NCI-H146 (cell line): ENCODE results near the gene MCF2L2.

Experiments used
- DNase-seq: peaks from one replicate; lab custom pipeline; 2025; lab: John Stamatoyannopoulos, UW

Gene MCF2L2

DNA sequence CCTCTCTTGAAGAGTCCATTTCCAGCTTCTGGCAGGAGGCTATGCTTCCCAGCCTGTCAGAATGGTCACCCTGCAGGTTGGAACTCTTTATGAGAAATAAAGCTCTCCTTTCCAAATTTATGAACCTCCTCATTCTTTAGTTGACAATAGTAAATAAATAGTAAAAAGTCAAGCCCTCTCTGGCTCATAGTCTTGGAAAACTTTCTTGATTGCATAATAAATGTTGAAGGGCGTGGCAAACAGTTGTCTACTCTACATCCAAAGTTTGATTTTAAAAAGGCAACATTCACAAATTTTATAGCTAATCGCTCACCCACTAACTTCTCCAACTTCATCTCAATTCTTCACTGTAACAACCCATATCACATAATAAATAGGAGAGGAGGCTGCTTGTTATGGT lies 58.8 kb downstream of the MCF2L2 start:
- no peak for DNase-seq

- no peak for DNase-seq
Measured at GRCh38 chr3:183369117-183369516, 59.3 kb downstream of the MCF2L2 start.

DNA sequence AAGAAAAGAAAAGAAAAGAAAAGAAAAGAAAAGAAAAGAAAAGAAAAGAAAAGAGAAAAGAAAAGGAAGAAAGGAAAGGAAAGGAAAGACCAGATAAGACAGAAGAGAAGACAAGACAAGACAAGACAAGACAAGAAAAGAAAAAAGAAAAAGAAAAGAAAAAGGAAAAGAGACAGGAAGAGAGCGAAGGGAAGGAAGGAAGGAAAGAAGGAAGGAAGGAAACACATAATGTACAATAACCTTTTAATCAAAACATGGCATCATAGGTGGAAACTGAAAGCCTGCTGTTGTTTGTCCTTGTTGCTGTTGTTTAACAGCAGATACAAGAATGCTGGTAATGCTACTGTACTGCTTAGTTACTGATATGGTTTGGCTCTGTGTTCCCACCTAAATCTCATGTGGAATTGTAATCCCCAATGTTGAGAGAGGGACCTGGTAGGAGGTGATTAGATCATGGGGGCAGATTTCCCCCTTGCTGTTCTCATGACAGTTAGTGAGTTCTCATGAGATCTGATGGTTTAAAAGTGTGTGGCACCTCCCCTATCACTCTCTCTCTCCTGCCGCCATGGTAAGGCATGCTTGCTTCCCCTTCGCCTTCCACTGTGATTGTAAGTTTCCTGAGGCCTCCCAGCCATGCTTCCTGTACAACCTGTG lies 67.3 kb downstream of the MCF2L2 start:
- no peak for DNase-seq

DNA sequence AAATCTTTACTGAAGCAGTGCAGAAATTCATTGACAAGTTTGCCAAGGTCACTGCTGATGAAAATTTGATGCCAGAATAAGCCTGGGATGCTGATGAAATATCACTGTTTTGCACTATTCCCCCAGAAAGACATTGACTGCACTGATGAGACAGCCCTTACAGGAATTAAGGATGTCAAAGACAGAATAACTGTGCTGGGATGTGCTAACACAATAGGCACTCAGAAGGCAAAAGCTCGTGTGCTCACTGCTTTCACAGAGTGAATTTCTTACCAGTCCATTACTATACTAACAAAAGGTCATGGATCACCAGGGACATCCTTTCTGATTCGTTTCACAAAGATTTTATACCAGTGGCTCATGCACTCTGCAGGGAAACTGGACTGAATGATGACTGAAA lies 69.4 kb downstream of the MCF2L2 start:
- no peak for DNase-seq

GRCh38 chr3:183357564-183358079 lies 70.8 kb downstream of the MCF2L2 start:
- no peak for DNase-seq

- DNase-seq, result no peak
Measured at GRCh38 chr3:183356920-183357319, 71.5 kb downstream of the MCF2L2 start.

DNA sequence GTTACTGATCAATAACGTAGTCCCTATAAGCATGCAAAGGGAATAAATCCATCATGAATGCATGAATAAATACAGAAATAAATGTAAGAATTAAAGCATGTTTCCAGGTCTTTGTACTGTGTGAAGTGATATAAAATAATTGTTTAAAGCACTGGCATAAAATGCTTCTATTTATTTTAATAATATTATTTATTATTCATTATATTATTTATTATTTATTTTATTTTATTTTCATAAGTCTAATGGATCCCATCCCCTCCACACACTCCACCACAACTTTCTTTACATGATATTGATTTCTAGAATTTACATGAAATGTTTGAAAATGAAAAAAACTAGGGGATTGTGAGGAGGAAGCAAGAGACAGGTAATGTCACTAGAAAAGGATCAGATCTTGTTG lies 73.5 kb downstream of the MCF2L2 start:
- no peak for DNase-seq

DNA sequence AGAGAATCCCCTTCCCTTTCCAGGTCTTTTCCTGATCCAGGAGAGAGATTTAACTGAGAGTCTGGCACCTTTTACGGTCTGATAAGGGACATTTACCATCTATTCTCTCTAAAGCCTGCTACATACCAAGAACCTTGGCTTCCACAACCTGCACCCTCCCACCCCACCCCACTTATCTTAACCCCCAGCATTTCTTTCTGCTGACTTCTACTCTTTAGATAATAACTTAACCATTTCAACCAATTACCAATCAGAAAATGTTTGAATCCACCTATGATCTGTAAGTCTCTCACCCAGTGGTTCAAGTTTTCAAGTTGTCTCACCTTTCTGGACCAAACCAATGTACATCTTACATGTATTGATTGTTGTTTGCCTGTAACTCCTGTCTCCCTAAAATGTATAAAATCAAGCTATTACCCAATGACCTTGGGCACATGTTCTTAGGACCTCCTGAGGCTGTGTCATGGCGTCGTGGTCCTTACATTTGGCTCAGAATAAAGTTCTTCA lies 74.0 kb downstream of the MCF2L2 start:
- no peak for DNase-seq

GRCh38 chr3:183353421-183353820 lies 75.0 kb downstream of the MCF2L2 start:
- no peak for DNase-seq

DNA sequence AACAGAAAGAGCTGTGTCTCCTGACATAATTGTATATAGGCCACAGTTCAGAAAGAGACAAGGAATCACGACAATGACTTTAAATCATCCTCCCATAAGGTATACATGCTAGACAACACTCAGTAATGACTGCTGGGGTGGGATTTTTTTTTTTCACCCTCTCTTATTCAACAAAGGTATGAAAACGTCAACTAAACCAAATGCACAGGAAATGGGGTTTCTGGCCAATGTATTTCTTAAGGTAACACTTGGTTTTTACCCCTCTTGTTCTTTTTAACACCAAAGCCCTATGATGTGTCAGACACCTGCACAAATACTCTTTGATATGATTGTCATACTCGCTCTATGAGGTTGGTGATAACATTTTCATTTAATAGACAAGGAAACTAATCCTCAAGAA lies 78.3 kb downstream of the MCF2L2 start:
- DNase-seq, result no peak

GRCh38 chr3:183349421-183350157 lies 78.8 kb downstream of the MCF2L2 start:
- DNase-seq, result peak; percentile 46

DNA sequence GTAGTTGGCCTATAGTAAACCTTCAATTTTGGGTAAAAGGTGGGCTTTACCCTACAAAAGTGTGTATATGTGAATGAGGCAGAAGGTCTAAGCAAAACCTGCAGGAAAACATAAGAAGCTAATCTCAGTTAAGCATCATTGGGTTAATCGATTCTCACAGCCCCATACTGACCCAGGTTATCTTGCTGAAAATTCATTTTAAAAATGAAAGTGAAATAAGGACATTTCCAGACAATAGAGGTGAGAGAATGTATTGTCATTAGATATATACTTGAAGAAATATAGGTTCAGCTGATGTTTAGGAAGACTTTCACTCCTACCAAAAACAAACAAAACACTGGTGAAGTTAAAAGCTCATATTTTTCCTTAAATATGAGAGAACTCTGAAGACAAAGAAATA lies 85.6 kb downstream of the MCF2L2 start:
- DNase-seq, result no peak

- DNase-seq, result no peak
Measured at GRCh38 chr3:183341545-183342288, 86.7 kb downstream of the MCF2L2 start.

- no peak for DNase-seq
Measured at GRCh38 chr3:183340222-183340621, 88.2 kb downstream of the MCF2L2 start.

GRCh38 chr3:183339461-183340086 lies 88.8 kb downstream of the MCF2L2 start:
- DNase-seq, result no peak

DNA sequence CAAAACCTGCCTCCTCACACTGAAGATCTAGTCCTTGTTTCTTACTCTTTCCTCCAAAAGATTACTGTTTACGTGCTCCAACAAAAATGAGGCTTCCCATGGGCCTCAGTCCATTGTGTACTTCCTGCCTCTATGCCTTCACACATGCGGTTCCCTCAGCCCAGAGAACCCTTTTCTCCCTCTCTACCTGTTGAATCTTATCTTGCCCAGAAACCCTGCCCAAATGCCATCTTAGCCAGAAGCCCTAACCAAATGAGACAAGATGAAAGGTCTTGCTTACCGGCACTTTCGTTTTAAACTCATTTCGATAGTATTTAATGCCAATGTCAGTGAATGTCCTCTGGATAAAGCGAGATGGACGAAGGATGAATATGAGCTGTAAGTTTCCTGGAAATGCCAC lies 89.9 kb downstream of the MCF2L2 start:
- no peak for DNase-seq

DNA sequence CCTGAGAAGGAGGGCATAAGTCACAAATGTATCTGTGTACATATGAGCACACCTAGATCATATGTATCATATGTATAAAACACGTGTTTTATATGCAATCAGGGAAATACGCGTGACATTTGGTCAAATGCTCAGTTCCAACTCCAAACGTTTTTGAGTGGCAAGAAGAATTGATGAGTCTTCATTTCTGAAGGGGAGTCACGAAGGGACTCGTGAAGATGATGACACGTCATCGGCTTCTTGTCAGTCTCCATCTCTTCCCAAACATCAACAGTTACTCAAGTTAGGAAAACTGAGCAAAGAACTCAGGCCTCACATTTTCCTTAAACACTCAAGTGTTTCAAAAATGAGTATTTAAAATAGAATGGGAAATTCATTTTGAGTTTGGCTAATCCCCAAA lies 95.9 kb downstream of the MCF2L2 start:
- DNase-seq, result no peak

- no peak for DNase-seq
Measured at GRCh38 chr3:183331498-183331897, 96.9 kb downstream of the MCF2L2 start.

GRCh38 chr3:183330881-183331280 lies 97.5 kb downstream of the MCF2L2 start:
- peak; percentile 86 for DNase-seq

- DNase-seq, result no peak
Measured at GRCh38 chr3:183329543-183329942, 98.9 kb downstream of the MCF2L2 start.

DNA sequence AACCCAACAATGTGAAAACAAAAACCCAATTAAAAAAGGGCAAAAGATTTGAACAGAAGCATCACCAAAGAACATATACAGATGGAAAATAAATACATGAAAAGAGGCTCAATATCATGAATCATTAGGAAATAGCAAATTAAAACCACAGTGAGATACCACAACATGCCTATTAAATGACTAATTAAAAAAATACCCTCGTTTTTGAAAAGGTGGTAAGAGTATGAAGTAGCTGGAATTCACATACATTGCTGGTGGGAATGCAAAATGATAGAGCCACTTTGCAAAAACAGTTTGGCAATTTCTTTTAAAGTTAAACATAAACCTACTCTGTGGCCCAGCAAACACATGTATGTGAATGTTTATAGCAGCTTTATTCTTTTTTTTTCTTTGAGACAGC lies 99.6 kb downstream of the MCF2L2 start:
- no peak for DNase-seq

GRCh38 chr3:183328164-183328563 lies 100.3 kb downstream of the MCF2L2 start:
- no peak for DNase-seq
